CD4-positive, alpha-beta T cell treated with Interleukin-1 beta for 1 hour (primary cell): ENCODE measurements around the gene SPTBN1.
"Not testable (repeated sequence)": the region's sequence is repeated elsewhere in the genome, so short reads cannot be mapped to it uniquely, and the experiment has no call there.

Experiments
- DNase-seq, 2 donors: peaks; one replicate each; pipeline ENCODE4 v3.0.0-alpha.2; 2020 to 2022

SPTBN1 gene

DNA sequence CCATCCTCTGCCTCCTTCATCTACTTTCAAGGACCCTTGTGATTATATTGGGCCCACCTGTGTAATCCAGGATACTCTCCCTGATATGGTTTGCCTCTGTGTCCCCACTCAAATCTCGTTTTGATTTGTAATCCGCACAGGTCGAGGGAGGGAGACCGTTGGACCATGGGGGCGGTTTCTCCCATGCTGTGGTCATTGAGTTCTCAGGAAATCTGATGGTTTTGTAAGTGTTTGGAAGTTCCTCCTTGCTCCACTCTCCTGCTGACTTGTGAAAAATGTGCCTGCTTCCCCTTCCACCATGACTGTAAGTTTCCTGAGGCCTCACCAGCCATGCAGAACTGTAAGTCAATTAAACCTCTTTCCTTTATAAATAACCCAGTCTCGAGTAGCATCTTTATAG lies 225.3 kb downstream of the SPTBN1 start:
- no peak for DNase-seq

DNA sequence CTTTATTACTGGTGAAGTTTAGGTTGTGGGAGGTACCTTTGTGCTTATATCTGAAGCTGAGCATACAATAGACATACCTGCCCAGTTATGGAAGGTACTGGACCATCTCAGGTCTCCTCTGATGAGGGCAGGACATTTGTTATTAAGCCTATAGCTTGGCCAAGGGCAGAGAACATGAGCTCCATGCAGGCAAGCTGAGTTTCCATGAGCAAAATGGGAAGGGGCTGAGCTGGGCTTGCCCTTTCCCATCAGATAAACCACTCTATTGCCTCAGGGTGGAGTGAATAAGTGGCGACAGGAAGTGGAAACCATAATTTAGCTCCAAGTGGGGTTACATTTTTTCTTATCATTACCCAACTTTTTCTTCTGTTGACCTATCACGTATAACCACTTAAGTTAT lies 227.5 kb downstream of the SPTBN1 start:
- DNase-seq: no peak

DNA sequence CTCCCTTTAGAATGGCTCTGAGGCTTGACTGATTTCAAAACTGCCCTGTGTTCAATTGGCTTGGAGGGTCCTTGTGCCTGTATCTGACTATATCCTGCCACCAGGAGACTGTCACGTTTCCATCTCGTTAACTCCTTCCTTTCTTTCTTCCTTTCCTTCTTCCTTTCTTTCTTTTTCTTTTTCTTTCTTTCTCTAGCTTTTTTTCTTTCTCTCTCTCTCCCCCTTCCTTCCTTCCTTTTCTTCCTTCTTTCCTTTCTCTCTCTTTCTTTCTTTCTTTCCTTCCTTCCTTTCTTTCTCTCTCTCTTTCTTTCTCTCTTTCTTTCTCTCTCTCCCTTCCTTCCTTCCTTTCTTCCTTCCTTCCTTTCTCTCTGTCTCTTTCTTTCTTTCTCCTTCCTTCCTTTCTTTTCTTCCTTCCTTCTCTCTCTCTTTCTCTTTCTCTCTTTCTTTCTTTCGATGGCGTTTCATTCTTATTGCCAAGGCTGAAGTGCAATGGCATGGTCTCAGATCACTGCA lies 229.2 kb downstream of the SPTBN1 start:
- DNase-seq: no peak

DNA sequence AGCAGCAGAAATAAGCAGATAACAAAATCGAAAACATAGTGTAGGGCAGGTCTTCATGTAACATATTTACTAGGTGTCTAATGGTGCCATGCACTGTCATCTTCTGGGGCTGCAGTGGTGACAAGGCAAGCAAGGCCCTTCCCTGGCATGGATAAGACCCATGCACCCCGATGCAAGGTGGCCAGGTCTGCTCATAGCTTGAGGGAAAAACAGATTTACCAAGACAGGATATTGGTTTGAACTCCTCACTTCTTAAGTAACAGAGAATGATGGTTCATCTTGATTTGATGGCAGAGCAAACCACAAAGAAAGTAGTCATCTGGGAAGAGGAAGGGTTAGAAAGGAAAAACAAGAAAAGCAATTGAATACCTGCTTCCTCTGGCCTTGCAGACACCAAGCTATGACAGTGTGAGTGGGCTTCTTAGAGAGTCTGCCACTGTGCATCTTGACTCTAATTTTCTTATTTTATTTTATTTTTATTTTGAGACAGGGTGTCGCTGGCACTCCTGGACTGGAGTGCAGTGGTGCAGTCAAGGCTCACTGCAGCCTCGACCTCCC lies 231.5 kb downstream of the SPTBN1 start:
- DNase-seq: no peak

DNA sequence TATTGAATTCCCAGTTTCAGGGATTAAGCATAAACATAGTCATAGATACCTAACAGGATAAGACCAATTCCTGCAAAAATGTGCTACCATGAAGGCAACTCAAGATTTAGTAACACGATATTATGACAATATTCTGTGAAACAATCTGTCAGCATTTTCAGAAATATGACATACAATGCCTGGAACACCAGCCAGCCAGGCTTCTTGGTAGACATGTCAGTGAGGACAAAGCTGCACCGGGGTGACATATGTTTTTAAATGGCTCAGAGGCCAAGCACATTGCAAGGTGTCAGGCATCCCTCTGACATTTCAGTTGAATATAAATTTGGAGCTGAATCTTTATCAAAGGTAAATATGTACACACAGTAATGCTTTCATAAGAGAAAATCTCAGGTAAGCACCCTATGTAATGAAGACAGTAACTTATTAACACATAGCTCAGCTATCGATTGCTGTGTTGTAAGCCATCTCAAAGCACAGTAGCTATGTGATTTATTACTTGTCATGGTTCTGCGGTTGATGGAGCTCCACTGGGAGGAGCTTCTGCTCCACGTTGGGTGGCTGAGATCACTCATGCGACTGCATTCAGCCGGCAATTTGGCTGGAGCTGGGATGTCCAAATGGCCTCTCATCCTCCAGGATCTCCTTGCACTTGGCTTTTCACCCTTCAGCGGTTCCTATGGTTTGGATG lies 235.5 kb downstream of the SPTBN1 start:
- DNase-seq: no peak

DNA sequence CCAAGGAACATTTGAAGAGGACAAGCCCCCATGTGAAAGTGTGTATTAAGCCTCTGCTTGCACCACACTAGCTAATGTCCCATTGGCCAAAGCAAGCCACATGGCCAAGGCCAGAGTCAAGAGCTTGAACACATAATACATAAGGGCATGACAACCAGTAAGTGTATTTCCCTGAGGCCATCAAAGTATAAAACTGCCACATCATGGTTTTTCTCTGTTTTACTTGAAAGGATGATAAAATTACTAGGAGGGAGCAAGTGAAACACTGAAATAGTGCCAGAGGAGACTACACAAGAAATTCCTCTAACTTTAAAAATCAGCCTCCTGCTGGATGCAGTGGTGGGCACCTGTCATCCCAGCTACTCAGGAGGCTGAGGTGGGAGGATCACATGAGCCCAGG lies 236.4 kb downstream of the SPTBN1 start:
- DNase-seq: no peak

DNA sequence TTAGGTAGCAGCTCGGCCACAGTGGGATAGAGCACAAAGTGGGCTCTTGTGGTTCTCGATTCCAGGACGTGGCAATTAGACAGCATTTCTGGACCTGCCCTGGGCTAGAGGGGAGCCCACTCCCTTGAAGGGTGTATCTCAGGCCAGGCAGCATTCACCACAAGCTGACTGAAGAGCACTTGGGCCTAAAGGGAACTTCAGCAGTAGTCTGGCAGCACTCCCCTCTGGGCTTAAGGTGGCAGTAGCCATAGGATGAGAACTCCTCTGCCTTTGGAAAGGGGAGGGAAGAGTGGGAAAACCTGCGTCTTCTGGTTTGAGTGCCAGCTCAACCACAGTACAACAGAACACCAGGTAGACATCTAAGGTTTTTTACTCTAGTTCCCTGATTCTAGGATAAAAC lies 239.3 kb downstream of the SPTBN1 start:
- no peak for DNase-seq

DNA sequence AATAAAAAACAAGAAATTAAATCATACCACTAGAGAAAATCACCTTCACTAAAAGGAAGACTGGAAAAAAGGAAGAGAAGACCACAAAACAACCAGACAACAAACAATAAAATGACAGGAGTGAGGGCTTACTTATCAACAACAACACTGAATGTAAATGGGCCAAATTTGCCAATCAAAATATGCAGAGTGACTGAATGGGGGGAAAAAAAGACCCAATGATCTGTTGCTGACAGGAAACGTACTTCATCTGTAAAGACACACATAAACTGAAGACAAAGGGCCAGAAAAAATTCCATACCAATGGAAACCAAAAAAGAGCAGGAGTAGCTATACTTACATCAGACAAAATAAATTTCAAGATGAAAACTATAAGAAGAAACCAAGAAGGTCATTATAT lies 241.8 kb downstream of the SPTBN1 start:
- no peak for DNase-seq

DNA sequence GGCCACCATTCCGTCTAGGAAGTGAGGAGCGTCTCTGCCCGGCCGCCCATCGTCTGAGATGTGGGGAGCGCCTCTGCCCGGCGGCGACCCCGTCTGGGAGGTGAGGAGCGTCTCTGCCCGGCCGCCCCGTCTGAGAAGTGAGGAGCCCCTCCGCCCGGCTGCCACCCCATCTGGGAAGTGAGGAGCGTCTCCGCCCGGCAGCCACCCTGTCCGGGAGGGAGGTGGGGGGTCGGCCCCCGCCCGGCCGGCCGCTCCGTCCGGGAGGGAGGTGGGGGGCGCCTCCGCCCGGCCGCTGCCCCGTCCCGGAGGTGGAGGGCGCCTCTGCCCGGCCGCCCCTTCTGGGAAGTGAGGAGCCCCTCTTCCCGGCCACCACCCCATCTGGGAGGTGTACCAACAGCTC lies 242.8 kb downstream of the SPTBN1 start:
- not testable (repeated sequence) for DNase-seq

DNA sequence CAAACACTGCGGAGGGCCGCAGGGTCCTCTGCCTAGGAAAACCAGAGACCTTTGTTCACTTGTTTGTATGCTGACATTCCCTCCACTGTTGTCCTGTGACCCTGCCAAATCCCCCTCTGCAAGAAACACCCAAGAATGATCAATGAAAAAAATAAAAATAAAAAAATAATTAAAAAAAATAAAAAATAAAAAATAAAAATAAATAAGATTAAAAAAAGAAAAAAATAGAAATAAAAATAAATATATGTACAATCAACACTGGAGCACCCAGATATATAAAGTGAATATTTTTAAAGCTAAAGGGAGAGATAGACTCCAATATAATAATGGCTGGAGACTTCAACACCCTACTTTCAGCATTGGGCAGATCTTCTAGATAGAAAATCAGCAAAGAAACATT lies 243.5 kb downstream of the SPTBN1 start:
- no peak for DNase-seq

DNA sequence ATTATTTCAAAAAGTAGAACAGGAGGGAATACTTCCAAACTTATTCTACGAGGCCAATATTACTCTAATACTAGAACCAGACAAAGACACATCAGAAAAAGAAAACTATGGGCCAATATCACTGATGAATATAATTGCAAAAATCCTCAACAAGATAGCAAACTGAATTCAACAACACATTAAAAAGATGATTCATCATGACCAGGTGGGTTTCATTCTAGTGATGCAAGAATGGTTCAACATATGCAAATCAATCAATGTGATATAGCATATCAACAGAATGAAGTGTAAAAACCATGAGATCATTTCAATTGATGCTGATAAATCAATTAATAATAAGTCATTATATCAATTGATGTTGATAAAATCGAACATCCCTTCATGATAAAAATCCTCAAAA lies 244.9 kb downstream of the SPTBN1 start:
- DNase-seq: no peak

DNA sequence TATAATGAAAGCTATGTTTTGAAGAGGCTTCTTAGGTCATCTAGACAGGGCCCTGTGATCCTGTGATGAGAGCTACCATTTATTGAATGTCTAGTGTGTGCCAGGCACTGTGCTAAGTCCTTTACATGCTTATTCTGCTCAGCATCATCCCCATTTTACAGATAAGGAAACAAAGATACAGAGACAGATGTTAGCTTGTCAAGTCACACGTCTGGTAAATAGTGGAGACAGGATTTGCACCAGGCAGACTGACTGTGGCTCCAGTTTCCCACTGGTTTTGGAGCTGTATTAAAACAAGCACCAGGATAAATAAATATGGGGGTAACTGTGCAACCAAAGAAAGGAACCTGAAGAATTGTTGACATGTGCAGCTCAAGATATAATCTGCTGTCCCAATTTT lies 248.1 kb downstream of the SPTBN1 start:
- DNase-seq: no peak

DNA sequence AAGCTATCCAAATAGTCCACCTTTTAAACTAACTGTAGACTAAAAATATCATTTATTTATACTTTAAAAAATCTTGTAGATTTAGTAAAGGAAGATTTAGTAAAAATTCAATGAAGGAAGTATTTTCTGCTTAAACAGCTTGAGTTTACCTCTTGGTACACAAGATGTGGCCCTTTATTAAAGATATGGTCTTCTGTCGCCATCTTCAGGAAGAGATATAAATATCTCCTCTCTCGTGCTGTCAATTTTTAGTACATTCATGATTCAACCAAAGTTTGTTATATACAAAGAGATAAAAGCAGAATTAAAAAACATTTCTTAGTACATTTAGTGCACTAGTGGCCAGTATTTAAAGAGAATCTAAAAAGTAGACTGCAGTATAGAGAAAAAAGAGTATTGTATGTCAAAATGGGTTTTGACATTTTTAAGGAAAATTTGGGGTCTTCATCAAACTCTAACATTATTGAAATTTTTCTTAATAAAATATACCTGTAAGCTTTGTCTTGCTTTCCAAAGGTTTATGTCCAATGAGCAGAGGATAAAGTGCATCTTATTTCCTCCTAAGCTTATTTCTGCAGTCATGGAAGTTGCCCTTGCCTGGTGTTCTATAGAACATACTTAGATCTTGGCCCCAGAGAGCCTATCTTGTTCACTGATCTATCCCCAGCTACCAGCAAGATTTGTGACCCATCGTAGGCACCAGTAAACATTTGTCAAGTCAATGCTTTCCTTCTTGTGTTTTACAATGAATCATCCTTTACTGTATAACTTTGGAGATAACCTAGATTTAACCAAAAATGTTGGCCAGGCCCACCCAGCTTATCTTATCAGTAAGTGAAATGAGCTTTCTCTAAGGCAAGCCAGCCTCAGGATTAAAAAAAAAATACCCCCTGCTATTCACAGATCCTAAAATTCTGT lies 248.8 kb downstream of the SPTBN1 start:
- DNase-seq: peak in 1 of 2 donors; percentile 70

DNA sequence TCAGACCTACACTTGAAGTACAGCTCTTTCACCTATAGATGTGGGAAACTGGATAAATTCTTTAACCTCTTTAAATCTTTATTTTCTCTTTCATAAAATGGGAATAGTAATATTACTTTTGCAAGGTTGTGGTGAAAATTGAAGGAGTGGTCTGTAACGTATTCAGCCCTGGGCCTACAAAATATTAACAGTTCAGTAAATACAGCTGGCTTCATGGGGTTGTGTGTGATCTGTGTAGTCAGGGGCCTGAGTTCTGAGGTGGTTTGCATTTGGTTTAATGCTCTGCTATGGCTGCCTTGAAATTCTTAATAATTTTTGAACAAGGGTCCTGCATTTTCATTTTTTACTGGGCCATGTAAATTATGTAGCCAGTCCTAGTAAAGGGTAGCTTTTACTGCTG lies 250.5 kb downstream of the SPTBN1 start:
- DNase-seq: no peak

DNA sequence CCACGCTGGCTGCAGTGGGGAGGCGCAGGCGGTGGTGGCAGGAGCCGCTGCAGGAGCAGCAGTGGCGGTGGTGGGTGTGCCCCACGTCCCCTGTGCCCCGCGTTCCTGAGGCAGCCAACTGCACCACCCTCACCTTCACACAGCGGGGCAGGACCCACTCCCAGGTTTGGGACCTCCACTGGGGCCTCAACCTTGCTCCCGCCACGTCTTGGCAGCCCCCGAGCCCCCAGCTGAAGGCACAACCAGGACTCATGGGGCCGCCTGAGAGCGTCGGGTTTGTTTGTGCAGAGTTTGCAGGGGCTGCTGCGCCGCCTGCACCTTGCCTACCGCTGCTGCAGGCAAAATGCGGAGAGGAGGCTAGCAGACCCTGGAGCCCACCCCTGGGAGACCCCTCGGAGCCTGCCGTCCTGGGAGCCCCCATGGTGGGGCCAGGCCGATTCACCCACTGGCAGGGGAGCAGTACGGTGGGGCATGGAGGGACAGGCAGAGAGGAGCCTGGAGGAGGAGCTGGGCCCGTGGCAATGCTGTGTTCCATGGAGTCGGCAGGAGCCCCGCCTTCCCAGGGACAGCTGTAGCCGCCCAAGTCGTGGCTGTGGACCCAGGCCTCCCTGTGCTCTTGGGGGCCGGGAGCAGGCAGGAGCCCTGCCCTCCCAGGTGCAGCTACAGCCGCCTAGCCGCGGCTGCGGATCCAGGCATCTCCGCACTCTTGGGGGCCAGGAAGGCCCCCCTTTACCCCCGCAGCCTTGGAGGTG lies 252.6 kb downstream of the SPTBN1 start:
- peak in 1 of 2 donors; percentile 12 for DNase-seq

DNA sequence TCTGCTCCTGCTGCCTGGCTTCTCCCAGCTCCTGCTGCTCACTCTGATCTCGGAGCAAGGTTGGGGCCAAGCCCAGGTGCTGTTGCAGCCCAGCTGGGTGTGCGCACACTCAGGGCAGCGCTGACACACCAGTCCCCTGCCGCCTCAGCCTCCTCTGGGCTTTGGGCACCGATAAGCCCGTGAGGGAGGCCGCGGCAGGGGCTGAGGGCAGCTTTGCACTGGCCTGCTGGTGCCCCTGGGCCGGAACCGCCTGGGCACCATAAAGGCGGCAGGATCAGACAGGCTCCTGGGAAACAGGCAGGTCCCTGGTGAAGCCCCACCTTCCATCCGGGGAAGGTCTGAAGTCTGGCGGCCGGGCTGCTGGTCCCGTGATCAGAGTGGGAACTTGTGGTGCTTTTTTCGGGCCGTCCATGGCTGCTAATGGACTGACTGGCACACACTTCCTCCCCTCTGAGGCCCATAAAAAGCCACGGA lies 253.2 kb downstream of the SPTBN1 start:
- DNase-seq: peak in 1 of 2 donors; percentile 13

DNA sequence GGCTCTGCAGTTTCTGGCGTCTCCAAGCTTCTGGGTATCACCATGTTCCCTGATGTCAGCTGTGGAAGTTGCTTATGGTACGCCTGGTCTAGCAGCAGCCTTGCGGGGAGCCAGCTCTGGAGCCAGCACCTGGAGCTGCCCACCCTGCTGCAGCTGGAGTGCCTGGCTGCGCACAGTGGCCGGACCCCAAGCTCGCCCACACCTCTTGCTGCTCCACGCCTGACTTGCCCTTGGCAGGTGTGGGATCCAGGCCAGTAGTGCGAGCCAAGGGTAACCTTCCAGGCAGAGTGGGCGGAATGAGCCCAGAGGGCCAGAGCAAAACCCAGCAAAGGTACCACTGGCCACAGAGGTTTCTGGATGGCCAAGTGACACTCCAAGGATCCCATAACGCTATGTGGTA lies 254.1 kb downstream of the SPTBN1 start:
- no peak for DNase-seq

DNA sequence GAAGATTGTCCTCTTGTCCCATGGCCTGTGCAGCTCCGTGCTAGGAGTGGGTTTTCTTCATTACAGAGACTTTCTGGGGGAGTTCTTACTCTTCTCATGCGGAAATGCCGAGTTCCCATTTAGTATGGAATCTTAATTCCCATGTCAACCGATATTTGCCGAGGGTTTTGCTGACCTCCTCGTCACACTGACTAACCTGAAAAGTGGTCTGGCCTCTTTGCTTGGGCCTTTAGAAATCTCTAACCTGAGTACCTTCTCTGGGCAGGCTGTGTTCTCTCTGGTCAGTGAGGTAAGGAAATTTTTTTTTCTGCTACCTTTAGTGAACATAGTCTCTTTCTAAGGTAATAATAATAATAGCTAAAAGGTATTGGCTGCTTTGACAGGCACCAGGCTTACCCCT lies 256.4 kb downstream of the SPTBN1 start:
- no peak for DNase-seq

DNA sequence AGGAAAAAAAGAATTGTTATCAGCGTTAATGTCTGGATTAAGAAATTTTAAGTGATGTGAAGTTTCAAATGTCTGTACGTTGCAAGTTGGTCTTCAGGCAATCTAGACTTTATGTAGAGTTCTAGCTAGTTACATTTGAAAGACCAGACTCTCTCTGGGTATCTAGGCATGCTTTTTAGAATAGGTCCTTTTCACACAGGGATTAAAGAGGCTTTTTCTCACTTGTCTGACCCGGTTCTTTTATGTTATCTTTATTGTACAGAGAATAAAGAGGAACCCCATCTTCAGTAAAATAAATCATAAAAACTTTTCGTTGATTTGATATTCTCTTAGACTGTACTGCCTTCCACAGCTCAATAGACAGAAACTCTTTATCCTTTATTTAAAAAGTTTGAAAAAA lies 258.9 kb downstream of the SPTBN1 start:
- no peak for DNase-seq

DNA sequence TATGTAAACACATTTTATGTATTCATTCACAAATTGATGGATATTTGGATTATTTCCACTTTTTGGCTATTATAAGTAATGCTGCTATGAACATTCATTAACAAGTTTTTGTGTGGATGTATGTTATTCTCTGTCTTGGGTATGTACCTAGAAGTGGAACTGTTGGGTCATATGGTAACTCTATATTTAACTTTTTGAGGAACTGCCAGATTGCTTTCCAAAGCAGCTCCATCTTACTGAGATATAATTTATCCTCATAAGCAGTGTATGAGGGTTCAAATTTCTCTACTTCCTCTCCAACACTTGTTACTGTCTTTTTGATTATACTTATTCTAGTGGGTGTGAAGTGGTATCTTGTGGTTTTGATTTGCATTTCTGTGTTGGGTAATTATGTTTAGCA lies 260.2 kb downstream of the SPTBN1 start:
- DNase-seq: no peak

DNA sequence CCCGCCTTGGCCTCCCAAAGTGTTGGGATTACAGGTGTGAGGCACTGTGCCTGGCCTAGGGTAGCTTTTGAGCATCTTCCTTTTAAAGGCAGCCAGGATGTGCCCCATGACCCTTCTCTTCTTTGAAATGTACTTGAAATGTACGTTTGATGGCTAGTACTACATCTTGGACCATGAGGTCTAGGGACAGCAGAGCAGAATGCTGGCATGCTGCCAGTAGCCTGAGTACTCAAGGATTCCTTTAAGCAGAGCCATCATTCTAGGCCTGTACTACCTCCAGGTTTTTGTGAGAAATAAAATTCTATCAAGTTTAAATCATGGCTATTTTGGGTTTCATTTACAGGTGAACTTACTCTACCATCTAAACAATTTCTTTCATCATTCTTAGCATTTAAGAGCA lies 264.4 kb downstream of the SPTBN1 start:
- DNase-seq: no peak
